Activated CD8-positive, alpha-beta memory T cell treated with anti-CD3 and anti-CD28 coated beads, Interleukin-2, amount 50 U/mL, for 24 hours (primary cell): ENCODE measurements around the gene SSH2.
"Not testable (repeated sequence)": the region's sequence is repeated elsewhere in the genome, so short reads cannot be mapped to it uniquely, and the experiment has no call there.

Experiments
- DNase-seq: peaks from one replicate; pipeline ENCODE4 v3.0.0-alpha.2; 2020; ENCODE audit errors: extremely low read depth

Gene SSH2

GRCh38 chr17:29836643-29837042 is 93.4 kb downstream of the SSH2 start:
- DNase-seq, result no peak

DNA sequence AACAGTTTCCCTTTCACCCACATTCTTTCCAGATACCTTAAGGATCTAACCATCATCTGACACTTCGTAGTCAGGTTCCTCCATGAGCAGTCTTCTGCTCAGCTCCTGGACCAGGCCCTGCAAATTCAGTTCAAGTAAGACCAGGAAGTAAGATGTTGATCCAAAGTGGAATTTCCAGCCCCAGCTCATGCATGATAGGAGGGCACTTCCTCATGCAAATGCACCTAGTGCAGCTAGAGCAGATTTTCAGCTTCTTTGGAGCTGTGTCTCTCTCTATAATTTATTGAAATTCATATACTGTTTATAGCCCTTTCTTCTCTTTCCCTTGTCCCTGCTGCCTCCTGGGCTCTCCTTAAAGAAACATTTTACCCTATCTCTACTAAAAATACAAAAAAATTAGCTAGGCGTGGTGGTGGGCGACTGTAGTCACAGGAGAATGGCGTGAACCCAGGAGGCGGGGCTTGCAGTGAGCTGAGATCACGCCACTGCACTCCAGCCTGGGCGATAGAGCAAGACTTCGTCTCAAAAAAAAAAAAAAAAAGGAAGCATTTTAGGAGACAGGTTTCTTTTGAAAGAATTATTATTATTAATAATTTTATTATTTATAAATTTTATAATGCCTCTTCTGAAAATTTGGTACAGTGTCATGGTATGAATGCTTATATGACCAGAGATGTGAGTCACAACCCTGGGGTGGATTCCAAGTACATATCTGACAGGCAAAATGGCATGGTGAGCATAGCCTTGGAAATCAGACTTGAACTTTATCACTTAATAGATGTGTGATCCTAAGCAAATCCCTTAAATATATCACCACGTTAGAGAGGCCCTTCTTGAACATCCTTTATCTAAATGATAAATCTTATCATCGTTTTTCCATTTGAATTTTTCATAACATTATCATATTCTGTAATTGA is 94.3 kb downstream of the SSH2 start:
- no peak for DNase-seq

DNA sequence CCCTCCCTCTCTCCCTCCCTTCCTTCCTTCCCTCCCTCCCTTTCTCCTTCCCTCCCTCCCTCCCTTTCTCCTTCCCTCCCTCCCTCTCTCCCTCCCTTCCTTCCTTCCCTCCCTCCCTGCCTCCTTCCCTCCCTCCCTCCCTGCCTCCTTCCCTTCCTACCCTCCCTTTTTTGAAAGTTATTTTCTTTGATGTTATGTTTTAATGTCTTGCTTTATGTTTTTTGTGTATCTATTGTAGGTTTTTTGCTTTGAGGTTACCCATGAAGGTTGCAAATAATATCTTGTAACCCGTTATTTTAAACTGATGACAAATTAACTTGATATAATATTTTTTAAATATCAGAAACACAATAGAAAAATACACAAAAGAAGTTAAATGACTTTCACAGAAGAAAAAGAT is 96.2 kb downstream of the SSH2 start:
- DNase-seq, result no peak

DNA sequence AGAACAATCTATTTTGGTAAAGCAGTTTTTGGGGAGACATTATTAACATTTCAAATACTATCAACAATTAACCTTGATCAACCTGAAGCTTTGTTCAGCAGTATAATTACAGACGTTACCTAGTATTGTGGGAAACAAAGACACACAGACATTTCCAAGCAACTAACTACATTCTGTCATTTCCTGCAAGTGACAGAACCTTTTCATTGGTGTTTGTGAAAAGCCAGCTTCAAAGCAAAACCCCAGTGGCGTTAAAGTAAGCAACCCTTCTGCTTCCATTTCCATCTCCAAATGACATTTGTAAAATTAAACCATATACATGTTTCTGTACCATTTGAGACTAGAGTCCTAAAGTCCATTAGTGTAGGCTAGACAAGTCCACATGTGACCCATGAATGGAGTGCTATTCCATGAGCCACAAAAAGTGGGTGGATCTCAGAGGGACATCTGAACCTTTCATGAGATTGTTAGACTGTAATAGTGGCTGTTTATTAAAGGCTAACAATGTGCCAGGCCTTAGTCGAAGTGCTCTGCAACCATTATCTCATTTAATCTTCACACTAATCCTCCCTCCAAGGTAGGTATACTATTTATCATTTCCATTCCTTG is 101.2 kb downstream of the SSH2 start:
- DNase-seq, result no peak

DNA sequence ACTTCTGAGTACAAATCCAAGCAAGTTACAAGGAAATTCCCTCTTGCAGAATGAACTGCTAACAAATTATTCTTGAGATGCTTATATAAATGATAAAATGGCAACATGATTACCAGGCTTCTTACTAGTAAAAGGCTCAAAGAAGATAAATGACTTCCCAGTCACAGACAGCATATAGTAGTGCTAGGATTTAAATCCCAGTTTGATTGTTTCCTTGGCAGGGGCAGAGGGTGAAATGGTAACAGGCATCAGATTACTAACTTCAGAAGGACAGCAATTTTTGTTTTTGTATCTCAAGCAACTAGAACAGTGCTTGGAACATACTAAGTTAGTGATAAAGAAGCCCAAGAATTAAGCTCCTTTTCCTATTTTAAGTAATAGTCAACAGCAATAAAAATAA is 102.8 kb downstream of the SSH2 start:
- DNase-seq, result no peak

- DNase-seq, result no peak
Measured at GRCh38 chr17:29826114-29826692, 103.8 kb downstream of the SSH2 start.

- no peak for DNase-seq
Measured at GRCh38 chr17:29825604-29826003, 104.4 kb downstream of the SSH2 start.

DNA sequence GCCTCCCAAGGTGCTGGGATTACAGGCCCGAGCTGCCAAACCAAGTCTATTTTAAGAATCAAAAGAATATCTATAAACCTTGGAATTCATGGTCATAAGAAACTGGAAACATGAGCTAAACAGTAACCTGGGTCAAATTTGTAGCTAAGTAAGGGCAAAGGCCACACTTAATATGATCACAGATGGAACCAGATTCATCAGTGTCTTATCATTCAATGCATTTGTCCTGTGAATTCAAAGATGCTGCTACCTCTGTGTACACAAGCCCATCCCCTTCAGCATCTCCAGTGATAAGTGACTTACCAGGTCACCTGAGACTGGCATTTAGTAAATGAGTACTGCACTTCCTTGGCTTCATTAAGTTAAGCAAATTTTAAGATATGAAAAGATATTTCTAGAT is 108.1 kb downstream of the SSH2 start:
- no peak for DNase-seq

DNA sequence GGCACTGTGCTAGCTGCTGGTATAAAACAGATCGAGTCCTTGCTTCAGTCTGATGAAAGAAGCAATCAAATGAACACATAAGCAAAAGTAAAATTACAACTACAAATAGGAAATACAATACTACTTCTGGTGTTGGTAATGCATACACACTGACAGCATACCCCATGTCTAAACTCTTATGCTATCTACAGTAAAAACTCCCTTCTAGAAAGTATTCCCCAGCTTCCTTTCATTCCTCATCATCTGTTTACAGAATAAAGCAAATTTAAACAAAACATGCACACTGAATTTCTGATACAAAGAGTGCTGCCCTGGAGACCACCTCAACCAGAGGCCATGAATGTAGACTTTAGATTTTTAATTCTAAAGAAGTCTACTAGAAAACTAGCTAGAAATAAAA is 109.6 kb downstream of the SSH2 start:
- DNase-seq, result no peak

DNA sequence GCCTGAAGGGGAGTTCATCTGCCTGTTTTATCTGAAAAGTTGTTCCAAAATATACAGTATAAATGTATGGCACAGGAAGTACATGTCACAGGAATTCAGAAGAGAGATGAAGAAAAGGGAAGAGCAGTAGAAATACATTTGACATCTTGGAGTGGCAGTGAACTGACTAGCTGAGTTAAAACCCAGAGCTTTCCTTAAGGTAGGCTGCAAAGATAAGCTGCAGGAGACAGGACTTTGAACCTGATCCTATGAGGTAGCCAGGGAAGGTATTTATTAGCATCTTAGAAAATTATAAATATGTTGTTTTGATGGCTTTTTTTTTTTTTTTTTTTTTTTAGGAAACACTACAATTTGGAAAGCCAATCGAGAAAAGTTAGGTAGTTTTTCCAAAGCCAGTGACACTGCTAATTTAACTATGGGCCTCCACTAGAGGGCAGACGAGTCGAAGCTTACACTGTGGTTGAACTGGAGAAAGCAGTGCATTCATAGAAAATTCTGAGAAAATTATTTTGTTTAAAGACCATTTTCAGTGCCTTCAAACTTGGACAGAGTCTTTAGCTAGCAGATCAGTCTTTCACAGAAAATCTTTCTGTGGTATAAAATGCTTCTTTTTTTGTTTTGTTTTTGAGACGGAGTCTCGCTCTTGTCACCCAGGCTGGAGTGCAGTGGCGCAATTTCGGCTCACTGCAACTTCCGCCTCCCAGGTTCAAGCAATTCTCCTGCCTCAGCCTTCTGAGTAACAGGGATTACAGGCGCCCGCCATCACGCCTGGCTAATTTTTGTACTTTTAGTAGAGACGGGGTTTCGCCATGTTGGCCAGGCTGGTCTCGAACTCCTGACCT is 122.3 kb downstream of the SSH2 start:
- peak; percentile 38 for DNase-seq

DNA sequence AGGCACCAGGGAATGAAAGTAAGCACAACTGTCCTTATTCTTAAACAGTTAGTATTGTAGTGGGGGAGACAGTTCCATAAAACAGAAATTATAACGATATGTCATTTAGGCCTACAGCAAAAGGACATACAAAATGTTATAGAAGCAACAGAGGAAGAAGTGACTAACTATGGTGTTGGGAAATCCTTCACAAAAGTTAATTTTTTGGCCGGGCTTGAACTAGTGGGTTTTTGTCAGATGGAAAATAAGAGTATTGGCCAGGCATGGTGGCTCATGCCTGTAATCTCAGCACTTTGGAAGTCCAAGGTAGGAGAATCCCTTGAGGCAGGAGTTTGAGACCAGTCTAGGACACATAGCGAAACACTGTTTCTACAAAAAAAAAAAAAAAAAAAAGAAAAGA is 127.8 kb downstream of the SSH2 start:
- no peak for DNase-seq

DNA sequence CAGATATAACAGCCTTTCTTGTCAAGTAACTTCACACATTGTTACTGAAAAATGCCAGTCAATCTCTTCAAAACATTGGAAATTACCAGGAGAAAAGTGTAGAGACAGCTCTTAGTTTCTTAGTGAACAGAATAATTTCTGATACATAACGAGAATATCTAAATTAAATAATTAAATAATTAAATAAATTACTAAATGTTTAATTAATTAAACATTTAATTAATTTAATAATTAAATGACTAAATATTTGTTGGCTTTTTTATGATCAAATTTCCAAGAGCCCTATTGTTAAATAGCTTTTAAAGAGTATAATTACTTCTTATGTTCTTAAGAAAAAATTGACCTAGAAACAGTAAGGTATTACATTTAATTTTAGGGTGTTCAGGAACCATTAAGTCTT is 129.6 kb downstream of the SSH2 start:
- no peak for DNase-seq

DNA sequence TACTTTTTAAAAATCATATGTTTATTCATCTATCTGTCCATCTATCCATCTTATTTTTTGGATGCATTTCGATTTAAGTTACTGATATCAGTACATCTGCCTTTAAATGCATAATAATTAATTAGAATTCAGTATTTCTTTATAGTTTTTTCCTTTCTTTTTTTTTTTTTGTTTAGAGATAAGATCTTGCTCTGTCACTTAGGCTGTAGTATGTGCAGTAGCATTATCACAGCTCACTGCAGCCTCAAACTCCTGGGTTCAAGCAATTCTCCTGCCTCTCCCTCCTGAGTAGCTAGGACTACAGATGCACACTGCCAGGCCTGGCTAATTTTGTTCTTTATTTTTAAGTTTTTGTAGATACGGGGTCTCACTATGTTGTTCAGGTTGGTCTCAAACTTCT is 133.4 kb downstream of the SSH2 start:
- no peak for DNase-seq

DNA sequence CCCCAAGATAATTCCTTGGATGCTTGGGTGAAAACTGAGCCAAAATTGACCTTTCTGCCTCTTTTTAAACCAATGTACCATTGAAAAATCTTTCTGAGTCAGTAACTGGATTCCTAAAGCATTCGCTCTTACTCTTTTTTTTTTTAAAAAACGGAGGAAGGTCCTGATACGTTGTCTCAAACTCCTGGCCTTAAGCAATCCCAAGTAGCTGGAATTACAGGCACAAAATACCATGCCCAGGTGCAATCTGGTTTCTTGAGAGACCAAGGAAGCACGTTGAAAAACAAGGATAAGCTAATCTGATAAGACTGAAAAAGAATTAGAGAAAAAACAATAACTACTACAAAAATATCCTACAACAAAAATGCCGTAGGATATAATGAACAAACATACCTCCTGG is 136.5 kb downstream of the SSH2 start:
- no peak for DNase-seq

DNA sequence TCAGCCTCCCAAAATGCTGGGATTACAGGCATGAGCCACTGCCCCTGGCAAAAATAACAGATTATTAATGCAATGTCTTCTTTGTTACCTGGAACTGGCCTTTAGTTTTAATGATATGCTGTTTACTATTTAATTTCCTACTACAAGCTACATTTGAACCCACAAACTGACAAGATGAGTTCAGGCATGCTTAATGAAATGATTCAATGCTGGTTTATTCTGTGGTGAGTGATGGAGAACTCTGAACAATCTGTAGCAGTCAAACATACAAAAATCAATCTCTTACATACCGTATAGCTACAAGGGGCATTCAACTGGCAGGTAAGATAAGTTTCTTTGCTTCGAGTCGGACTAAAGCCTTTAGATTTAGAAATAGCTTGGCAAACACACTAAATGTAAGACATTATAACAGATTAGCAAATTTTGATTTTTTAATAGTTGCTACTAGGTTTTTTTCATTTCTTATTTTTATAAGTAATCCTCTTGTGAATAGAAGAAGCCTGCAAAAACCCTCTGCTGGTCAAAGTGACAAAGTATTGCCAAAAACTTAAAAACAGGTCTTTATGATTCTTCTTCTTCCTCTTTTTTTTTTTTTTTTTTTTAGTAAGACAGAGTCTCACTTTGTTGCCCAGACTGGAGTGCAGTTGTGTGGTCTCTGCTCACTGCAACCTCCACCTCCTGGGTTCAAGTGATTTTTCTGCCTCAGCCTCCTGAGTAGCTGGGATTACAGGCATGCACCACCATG is 138.5 kb downstream of the SSH2 start:
- DNase-seq, result no peak

- no peak for DNase-seq
Measured at GRCh38 chr17:29789196-29790170, 140.5 kb downstream of the SSH2 start.

GRCh38 chr17:29787995-29788394 is 142.0 kb downstream of the SSH2 start:
- DNase-seq, result no peak

- DNase-seq, result no peak
Measured at GRCh38 chr17:29782917-29783316, 147.1 kb downstream of the SSH2 start.

DNA sequence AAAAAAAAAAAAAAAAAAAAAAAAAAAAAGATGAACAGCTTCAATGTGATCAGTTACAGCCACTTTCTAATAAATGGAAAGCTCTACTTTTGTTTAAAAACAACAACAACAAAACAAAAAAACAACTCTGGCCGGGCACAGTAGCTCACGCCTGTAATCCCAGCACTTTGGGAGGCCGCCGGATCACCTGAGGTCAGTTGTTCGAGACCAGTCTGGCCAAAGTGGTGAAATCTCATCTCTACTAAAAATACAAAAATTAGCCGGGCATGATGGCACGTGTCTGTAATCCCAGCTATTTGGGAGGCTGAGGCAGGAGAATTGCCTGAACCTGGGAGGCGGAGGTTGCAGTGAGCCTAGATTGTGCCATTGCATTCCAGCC is 150.2 kb downstream of the SSH2 start:
- not testable (repeated sequence) for DNase-seq
